ENCODE results near the gene IRF2BP2. TPM values are rescaled to one million over a fixed set of nuclear protein-coding genes. Genes with fewer than 3 reads are reported as not detected.
A peak's percentile ranks its signal among the peaks of the same experiment; 100 is the strongest.

Gene IRF2BP2
- total and polyA plus RNA-seq, 4 donors, result 36.9 to 148 (median 107) TPM

DNA sequence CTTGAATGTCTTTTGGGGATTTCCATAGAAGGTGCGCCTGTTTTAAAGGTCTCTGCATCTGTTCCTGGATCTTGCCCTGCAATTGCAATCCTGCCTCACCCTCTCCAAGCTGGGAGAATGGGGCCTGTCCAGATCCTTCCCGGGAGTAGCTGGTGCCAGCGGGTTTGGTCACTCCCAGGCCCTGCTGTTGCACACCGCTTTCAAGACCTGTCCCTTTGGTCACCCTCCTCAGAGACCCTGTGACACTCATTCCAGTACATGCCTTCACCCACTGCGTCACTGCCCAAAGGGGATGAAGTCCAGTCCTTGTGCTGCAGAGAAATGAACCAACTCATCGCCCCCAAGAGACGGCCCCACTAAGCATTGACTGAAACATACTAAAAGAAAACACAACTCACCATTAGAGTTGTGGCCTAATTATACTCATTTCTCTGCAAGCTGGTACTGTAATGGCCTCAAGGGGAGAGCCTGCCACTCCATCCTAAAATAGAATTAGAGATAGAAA lies 1.9 kb upstream of the IRF2BP2 start:
- intact Hi-C loops (cut with DNase I), result loop anchor here (2.0 to 5.0 kb wide), 5 partner anchors 305 to 465 kb away; no protein-coding TSS in a partner anchor
- ATAC-seq (ENCODE audit: low FRiP score), result no peak
- WGBS, 2 donors, result 28 to 30% methylated on average over 7 of the region's 7 CpGs
- Histone ChIP-seq H3K4me1 (ENCODE audit: control insufficient read depth in 1 of 2, insufficient read depth in 2 of 2, low read length in 2 of 2) (peaks cover 5 to 10% of the 10 kb centered on the region in 2 donors), H3K9me3 (ENCODE audit: control insufficient read depth, low read length) (no peaks in the 10 kb centered on the region), H3K27me3 (ENCODE audit: control insufficient read depth in 1 of 2, insufficient read depth in 2 of 2, low read length in 1 of 2) (no peaks in the 10 kb centered on the region), H3K4me3 (ENCODE audit: low read length in 2 of 2) (no peak overlapping the region), H3K36me3 (ENCODE audit: control insufficient read depth in 1 of 2, insufficient read depth in 2 of 2, low read length in 1 of 2) (peaks cover 0 to 4% of the 10 kb centered on the region in 2 donors), H3K27ac (ENCODE audit: low read depth in 1 of 2, low read length in 2 of 2) (peak overlapping the region; percentile 98 to 100)
- peak; percentile 77 to 79 for DNase-seq

DNA sequence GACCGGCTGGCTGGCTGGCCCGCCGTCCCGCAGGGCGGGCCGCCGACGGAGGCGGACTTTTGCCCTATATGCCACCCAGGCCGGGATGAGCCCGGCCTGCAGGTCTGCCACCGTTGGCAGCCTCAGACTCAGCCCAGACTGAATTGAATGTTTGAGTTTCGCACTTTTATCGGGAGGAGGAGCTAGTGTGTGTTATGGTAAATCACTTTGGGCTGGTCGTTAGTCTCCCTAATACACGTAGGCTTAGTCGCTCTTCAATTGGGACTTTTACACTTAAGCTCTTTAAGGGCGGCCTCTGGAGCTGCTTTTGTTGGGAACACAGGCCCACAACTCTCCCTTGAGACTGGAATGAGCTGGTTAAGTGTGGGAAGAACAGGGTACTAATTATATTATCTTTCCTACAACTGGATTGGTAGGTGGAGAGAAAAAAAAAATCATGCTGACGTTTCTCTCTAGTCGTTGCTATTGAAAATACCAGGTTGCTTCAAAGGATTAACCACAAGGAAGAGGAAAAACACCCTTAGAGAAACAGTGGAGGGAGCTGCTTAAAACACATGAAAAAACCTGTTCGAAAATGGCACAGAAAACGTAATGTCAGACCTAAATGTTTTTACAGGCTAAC lies 1.4 kb upstream of the IRF2BP2 start:
- H3K4me1 ChIP-seq (ENCODE audit: control insufficient read depth in 1 of 2, insufficient read depth in 2 of 2, low read length in 2 of 2), result peaks cover 5 to 6% of the 10 kb centered on the region in 2 donors
- ATAC-seq (ENCODE audit: low FRiP score) (peak; percentile 9), DNase-seq (no peak)
- peak overlapping the region; percentile 98 to 100 for H3K27ac ChIP-seq (ENCODE audit: low read depth in 1 of 2, low read length in 2 of 2)
- peaks cover 0 to 4% of the 10 kb centered on the region in 2 donors for H3K36me3 ChIP-seq (ENCODE audit: control insufficient read depth in 1 of 2, insufficient read depth in 2 of 2, low read length in 1 of 2)
- no peak overlapping the region for H3K4me3 ChIP-seq (ENCODE audit: low read length in 2 of 2)
- WGBS, 2 donors, result 2 to 3% methylated on average over 22 of the region's 22 CpGs
- no peaks in the 10 kb centered on the region for H3K9me3 ChIP-seq (ENCODE audit: control insufficient read depth, low read length)
- intact Hi-C loops (cut with DNase I), result loop anchor here (2.0 to 5.0 kb wide), 5 partner anchors 306 to 466 kb away; no protein-coding TSS in a partner anchor
- H3K27me3 ChIP-seq (ENCODE audit: control insufficient read depth in 1 of 2, insufficient read depth in 2 of 2, low read length in 1 of 2), result no peaks in the 10 kb centered on the region

GRCh38 chr1:234610666-234611224 lies 767 bp upstream of the IRF2BP2 start:
- ATAC-seq (ENCODE audit: low FRiP score), result peak; percentile 87
- Histone ChIP-seq H3K9me3 (ENCODE audit: control insufficient read depth, low read length) (no peaks in the 10 kb centered on the region), H3K4me3 (ENCODE audit: low read length in 2 of 2) (peak overlapping the region; percentile 89 to 92), H3K4me1 (ENCODE audit: control insufficient read depth in 1 of 2, insufficient read depth in 2 of 2, low read length in 2 of 2) (peaks cover 5% of the 10 kb centered on the region in 2 donors), H3K27me3 (ENCODE audit: control insufficient read depth in 1 of 2, insufficient read depth in 2 of 2, low read length in 1 of 2) (no peaks in the 10 kb centered on the region), H3K27ac (ENCODE audit: low read depth in 1 of 2, low read length in 2 of 2) (peak overlapping the region; percentile 98 to 100), H3K36me3 (ENCODE audit: control insufficient read depth in 1 of 2, insufficient read depth in 2 of 2, low read length in 1 of 2) (peaks cover 0 to 4% of the 10 kb centered on the region in 2 donors)
- intact Hi-C loops (cut with DNase I), result loop anchor here (1.0 to 5.0 kb wide), 6 partner anchors 114 to 467 kb away; no protein-coding TSS in a partner anchor
- 0 to 1% methylated on average over 68 to 71 of the region's 71 CpGs for WGBS, 2 donors
- DNase-seq, result peak; percentile 98

GRCh38 chr1:234609691-234610042 lies 311 bp downstream of the IRF2BP2 start:
- H3K4me1 ChIP-seq (ENCODE audit: control insufficient read depth in 1 of 2, insufficient read depth in 2 of 2, low read length in 2 of 2), result peaks cover 5% of the 10 kb centered on the region in 2 donors
- ATAC-seq (ENCODE audit: low FRiP score), result no peak
- peak overlapping the region; percentile 60 to 97 for H3K27ac ChIP-seq (ENCODE audit: low read depth in 1 of 2, low read length in 2 of 2)

DNA sequence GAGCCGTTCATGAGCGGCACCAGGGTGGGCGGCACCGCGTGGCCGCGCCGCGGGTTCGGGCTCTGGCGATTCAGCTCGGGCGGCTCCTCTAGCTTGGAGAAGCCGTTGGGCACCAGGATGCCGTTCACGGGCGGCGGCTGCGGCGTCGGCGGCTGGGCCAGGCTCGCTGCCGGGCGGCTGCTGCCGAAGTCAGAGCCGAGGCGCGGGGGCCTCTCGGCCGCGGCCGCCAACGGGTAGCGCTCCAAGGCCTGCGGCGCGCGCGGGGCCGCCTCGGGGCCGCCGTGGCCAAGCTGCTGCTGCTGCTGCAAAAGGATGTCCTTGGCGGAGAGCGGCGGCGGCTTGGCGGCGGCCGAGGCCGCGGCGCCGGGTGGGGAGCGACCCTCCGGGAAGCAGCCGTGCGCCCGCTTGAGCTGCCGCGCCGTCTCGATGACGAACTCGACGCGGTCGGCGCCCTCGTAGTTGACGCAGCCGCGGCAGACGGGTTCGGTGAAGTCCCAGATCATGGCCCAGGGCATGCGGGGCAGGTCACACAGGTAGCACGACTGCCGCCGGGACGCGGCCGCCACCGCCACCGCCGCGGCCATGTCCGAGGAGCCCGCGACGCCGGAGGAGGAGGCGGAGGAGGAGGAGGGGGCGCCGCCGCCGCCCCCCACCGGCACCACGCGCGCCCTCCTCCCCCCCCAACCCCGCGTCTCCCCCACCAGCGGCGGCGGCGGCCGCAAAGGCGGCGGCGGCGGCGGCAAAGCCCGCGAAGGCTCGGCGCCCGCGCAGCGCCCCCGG lies 877 bp downstream of the IRF2BP2 start:
- Histone ChIP-seq H3K27me3 (ENCODE audit: control insufficient read depth in 1 of 2, insufficient read depth in 2 of 2, low read length in 1 of 2) (no peaks in the 10 kb centered on the region), H3K4me1 (ENCODE audit: control insufficient read depth in 1 of 2, insufficient read depth in 2 of 2, low read length in 2 of 2) (peaks cover 5% of the 10 kb centered on the region in 2 donors), H3K27ac (ENCODE audit: low read depth in 1 of 2, low read length in 2 of 2) (peak overlapping the region; percentile 97 to 99), H3K4me3 (ENCODE audit: low read length in 2 of 2) (peak overlapping the region; percentile 89 to 92), H3K36me3 (ENCODE audit: control insufficient read depth in 1 of 2, insufficient read depth in 2 of 2, low read length in 1 of 2) (peaks cover 0 to 4% of the 10 kb centered on the region in 2 donors), H3K9me3 (ENCODE audit: control insufficient read depth, low read length) (no peaks in the 10 kb centered on the region)
- peak; percentile 74 to 84 for DNase-seq
- no peak for ATAC-seq (ENCODE audit: low FRiP score)
- WGBS, 2 donors, result 0 to 1% methylated on average over 57 to 121 of the region's 121 CpGs
- intact Hi-C loops (cut with DNase I), result loop anchor here (5.0 to 10.0 kb wide), 2 partner anchors 256 to 308 kb away; no protein-coding TSS in a partner anchor

More at GRCh38 chr1:234609691-234610042, 311 bp downstream of the IRF2BP2 start:
- DNase-seq, result no peak
- 1% methylated on average over 22 to 67 of the region's 67 CpGs for WGBS, 2 donors
- H3K4me3 ChIP-seq (ENCODE audit: low read length in 2 of 2), result peak overlapping the region; percentile 89 to 92
- H3K9me3 ChIP-seq (ENCODE audit: control insufficient read depth, low read length), result no peaks in the 10 kb centered on the region
- no peaks in the 10 kb centered on the region for H3K27me3 ChIP-seq (ENCODE audit: control insufficient read depth in 1 of 2, insufficient read depth in 2 of 2, low read length in 1 of 2)
- H3K36me3 ChIP-seq (ENCODE audit: control insufficient read depth in 1 of 2, insufficient read depth in 2 of 2, low read length in 1 of 2), result peaks cover 0 to 4% of the 10 kb centered on the region in 2 donors
- intact Hi-C loops (cut with DNase I), result loop anchor here (1.0 to 10.0 kb wide), 7 partner anchors 115 to 468 kb away; no protein-coding TSS in a partner anchor

DNA sequence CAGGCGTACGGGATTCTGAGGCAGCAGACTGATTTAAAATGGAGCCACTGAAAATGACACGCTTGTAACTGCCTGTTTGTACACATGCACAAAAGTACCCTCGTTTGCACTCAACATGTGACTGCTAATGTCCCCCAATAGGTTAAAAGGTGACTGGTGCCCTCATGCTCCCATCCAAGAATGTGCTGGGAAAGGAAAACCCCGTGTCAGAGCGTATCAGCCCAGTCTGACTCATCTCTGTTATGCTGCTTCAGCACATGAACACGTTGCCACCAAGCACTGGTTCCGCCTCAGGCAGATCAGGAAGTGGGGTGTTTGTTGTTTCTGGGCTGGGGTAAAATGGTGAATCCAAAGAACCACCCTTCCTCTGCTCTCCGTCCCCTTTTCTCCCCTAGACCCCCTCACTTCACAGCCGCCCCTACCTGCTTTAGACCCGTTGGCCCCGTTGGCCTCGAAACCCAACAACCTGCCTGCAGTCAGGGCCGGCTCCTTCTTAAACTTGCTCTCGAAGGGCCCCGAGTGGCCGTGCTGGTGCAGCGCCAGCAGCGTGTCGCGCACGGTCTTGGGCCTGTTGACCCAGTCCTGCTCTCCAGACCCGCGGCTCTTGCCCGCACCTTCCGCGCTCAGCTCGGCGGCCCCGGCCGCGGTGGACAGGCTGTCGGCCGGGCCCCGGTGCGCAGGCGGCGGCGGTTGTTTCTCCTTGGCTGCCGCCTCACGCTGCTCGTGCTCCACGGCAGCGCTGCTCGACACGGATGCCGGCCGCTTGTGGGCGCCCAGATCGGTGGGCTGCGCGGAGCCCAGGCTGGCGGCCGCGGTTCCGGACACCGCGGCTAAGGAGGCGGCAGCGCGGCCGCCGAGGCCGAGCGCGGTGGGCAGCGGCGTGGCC lies 1.7 kb downstream of the IRF2BP2 start:
- ATAC-seq (ENCODE audit: low FRiP score) (peak; percentile 67), DNase-seq (peak; percentile 86 to 91)
- Histone ChIP-seq H3K4me3 (ENCODE audit: low read length in 2 of 2) (peak overlapping the region; percentile 89 to 92), H3K36me3 (ENCODE audit: control insufficient read depth in 1 of 2, insufficient read depth in 2 of 2, low read length in 1 of 2) (peaks cover 0 to 4% of the 10 kb centered on the region in 2 donors), H3K27me3 (ENCODE audit: control insufficient read depth in 1 of 2, insufficient read depth in 2 of 2, low read length in 1 of 2) (no peaks in the 10 kb centered on the region), H3K27ac (ENCODE audit: low read depth in 1 of 2, low read length in 2 of 2) (peak overlapping the region; percentile 97 to 99), H3K9me3 (ENCODE audit: control insufficient read depth, low read length) (no peaks in the 10 kb centered on the region), H3K4me1 (ENCODE audit: control insufficient read depth in 1 of 2, insufficient read depth in 2 of 2, low read length in 2 of 2) (peaks cover 5% of the 10 kb centered on the region in 2 donors)
- intact Hi-C loops (cut with DNase I), result loop anchor here (5.0 to 10.0 kb wide), 2 partner anchors 257 to 309 kb away; no protein-coding TSS in a partner anchor
- 0 to 1% methylated on average over 60 to 68 of the region's 68 CpGs for WGBS, 2 donors

DNA sequence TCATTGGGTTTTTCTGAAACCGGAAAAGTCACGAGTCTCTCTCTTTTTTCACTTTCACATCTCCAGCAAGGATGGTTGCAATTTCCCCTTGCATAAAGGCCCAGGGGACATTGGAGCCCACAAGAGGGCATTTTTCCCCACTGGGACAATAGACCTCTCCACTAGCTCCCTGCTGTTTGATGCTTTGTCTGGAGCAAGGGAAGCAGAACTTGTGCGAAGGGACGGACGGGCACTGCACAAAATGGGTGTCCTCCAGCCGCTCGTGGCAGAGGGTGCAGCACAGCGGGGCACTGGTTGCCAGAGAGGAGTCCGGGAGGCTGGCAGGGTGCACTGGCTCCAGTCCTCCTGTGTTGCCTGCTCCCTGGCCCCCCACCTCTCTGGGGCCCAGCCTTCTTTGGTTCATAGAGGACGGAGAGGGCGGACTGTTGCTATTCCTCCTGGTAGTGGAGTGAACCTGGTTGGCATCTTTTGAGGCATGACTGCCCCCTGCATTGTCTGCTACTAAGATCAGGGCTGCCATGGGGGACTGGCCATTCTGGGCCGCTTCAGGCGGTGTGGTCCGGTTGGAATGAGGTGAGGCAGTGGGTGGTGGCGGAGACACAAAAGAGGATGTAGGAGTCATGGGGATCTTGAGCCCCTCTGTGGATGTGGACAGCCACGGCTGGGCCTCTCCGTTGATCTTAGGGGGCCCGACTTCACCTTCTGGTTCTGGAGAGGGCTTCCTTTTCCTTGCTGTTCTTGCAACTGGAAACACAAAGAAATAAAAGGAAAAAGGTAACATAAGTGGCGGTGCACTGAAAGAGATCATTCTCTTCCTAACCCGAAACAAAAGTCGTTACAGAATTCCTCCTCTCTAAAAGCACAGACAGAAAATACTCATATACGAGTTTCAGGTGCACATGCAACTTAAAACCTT lies 2.6 kb downstream of the IRF2BP2 start:
- Histone ChIP-seq H3K9me3 (ENCODE audit: control insufficient read depth, low read length) (no peaks in the 10 kb centered on the region), H3K4me1 (ENCODE audit: control insufficient read depth in 1 of 2, insufficient read depth in 2 of 2, low read length in 2 of 2) (peaks cover 5% of the 10 kb centered on the region in 2 donors), H3K27ac (ENCODE audit: low read depth in 1 of 2, low read length in 2 of 2) (peak overlapping the region in 1 of 2 donors; percentile 99), H3K36me3 (ENCODE audit: control insufficient read depth in 1 of 2, insufficient read depth in 2 of 2, low read length in 1 of 2) (peaks cover 0 to 4% of the 10 kb centered on the region in 2 donors), H3K27me3 (ENCODE audit: control insufficient read depth in 1 of 2, insufficient read depth in 2 of 2, low read length in 1 of 2) (no peaks in the 10 kb centered on the region), H3K4me3 (ENCODE audit: low read length in 2 of 2) (peak overlapping the region; percentile 89 to 92)
- 1% methylated on average over 22 of the region's 22 CpGs for WGBS, 2 donors
- ATAC-seq (ENCODE audit: low FRiP score) (no peak), DNase-seq (peak in 1 of 2 donors; percentile 71)
- intact Hi-C loops (cut with DNase I), result loop anchor here (2.0 to 10.0 kb wide), 3 partner anchors 257 to 475 kb away; no protein-coding TSS in a partner anchor

Measured in aorta (tissue), 5 donors.